GM12874 (cell line): ENCODE measurements around the gene CTBS.

Experiments
- TF ChIP-seq, protein P1 (sequence below): IDR thresholded peaks from 2 replicates; pipeline ENCODE4 v1.5.1; 2011; ENCODE audit warnings: low read depth, mild to moderate bottlenecking, control low read depth, low read length, moderate library complexity; ENCODE audit not compliant: insufficient read depth

Gene CTBS

GRCh38 chr1:84613026-84613425 lies 38.8 kb upstream of the CTBS start:
- TF ChIP-seq, protein P1, sequence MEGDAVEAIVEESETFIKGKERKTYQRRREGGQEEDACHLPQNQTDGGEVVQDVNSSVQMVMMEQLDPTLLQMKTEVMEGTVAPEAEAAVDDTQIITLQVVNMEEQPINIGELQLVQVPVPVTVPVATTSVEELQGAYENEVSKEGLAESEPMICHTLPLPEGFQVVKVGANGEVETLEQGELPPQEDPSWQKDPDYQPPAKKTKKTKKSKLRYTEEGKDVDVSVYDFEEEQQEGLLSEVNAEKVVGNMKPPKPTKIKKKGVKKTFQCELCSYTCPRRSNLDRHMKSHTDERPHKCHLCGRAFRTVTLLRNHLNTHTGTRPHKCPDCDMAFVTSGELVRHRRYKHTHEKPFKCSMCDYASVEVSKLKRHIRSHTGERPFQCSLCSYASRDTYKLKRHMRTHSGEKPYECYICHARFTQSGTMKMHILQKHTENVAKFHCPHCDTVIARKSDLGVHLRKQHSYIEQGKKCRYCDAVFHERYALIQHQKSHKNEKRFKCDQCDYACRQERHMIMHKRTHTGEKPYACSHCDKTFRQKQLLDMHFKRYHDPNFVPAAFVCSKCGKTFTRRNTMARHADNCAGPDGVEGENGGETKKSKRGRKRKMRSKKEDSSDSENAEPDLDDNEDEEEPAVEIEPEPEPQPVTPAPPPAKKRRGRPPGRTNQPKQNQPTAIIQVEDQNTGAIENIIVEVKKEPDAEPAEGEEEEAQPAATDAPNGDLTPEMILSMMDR, result no peak

- TF ChIP-seq, protein P1, result no peak
These were observed 37.6 kb upstream of the CTBS start for GRCh38 chr1:84611796-84612195.

- TF ChIP-seq, protein P1, result no peak
These were observed 36.9 kb upstream of the CTBS start for GRCh38 chr1:84611091-84611490.

- TF ChIP-seq, protein P1, result no peak
These were observed 32.7 kb upstream of the CTBS start for GRCh38 chr1:84606977-84607376.

DNA sequence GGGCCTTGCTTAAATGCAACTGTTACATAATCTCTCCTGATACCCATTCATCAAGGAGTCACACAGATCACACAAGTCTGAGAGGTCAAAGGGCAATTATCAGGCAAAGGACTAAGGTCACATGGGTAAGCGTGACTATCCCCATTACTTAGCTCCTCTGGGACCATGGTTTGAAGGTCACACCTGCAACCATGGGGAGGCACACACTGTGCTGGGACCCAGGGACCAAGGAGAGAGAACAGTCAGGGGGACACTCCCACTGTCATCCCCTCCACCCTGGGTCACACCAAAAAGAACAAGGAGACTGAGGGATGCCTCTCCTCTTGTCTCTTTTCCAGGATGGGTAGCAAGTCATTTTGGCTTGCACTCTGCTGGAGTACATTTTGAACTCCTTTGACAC lies 30.9 kb upstream of the CTBS start:
- TF ChIP-seq, protein P1, result no peak

DNA sequence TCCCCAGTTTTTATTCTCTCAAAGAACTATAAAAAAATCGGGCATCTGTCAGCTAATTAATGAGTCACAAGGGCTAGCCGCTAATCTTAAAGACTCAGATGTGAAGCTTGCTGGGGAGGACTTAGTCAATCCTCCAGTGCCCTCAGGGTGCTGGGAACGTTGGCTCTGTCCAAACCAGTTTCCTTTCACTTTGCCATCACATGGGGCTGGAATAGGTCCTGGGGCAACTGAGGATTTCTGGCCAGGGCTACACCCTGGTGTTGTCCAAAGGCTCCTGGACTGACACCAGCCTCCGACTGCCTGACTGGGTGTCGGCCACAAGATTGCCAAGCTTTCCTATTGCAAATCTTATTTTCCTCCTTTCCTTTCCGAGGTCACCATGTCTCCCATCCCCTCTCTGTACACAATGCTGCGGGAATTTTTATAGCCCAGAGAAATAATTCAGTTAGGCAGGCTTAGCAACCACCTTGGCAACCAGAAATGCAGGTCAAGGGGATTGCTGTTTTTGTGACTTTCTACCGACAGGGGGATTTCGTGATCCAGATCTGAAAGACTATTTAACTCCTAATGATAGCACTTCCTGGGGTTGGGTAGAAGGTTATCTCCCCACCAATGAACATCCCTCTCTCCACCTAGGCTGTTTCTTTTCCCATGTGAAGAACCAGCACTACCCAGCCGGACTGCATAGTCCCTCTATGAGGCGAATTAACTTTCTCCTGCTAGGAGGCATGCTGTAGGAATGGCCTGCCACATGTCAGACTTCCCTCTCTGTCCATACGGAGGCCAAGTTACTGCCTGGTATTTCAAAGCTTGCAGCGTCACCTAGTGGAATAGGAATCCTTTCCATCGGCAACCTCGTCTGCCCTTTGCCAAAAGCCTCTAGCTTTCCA lies 29.9 kb upstream of the CTBS start:
- TF ChIP-seq, protein P1, result no peak

DNA sequence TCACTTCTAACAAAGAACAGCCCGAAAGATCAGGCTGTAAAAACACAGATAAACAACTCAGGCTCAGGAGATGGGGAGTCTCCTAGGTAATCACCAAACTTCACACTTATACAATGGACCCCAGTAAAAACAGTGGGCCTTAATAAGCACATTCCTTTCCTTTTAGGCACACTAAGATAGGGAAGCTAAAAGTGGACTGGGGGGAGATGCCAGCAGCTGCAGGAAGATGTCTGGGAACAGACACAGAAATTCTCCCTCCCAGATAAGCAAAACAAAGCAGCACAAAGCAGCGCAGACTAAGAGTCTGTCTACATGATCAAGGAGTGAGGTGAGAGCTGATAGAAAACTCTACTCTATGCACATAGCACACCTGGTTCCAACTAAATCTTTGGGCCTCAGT lies 29.0 kb upstream of the CTBS start:
- TF ChIP-seq, protein P1, result no peak
